ENCODE data around the gene CDH24. TPM values are rescaled to one million over a fixed set of nuclear protein-coding genes. Genes with fewer than 3 reads are reported as not detected.

Gene CDH24
- total RNA-seq, 1 donor from 2014 or later = 5.9 TPM

GRCh38 chr14:23093104-23093503, 35.8 kb upstream of the CDH24 start:
- no peak overlapping the region for H3K4me3 ChIP-seq (ENCODE audit: low read depth, low read length)
- H3K36me3 ChIP-seq (ENCODE audit: control insufficient read depth, insufficient read depth, low read length) = peaks cover 1% of the 10 kb centered on the region

GRCh38 chr14:23091294-23092225, 34.2 kb upstream of the CDH24 start:
- no peak for TF ChIP-seq CTCF (IDR thresholded peaks at IDR 0.05; ENCODE audit: insufficient read depth, low read length, poor library complexity, severe bottlenecking)
- Histone ChIP-seq H3K27me3 (ENCODE audit: control insufficient read depth, insufficient read depth, low read length) (no peaks in the 10 kb centered on the region), H3K4me3 (ENCODE audit: low read depth, low read length) (no peak overlapping the region), H3K36me3 (ENCODE audit: control insufficient read depth, insufficient read depth, low read length) (peaks cover 1% of the 10 kb centered on the region)
- no peak for DNase-seq (ENCODE audit: low read depth)

More at GRCh38 chr14:23093104-23093503, 35.8 kb upstream of the CDH24 start:
- no peak for TF ChIP-seq CTCF (IDR thresholded peaks at IDR 0.05; ENCODE audit: insufficient read depth, low read length, poor library complexity, severe bottlenecking)
- no peak for DNase-seq (ENCODE audit: low read depth)
- H3K27me3 ChIP-seq (ENCODE audit: control insufficient read depth, insufficient read depth, low read length) = no peaks in the 10 kb centered on the region

GRCh38 chr14:23090254-23090636, 32.9 kb upstream of the CDH24 start:
- no peak for DNase-seq (ENCODE audit: low read depth)
- Histone ChIP-seq H3K27me3 (ENCODE audit: control insufficient read depth, insufficient read depth, low read length) (no peaks in the 10 kb centered on the region), H3K36me3 (ENCODE audit: control insufficient read depth, insufficient read depth, low read length) (peaks cover 1% of the 10 kb centered on the region), H3K4me3 (ENCODE audit: low read depth, low read length) (no peak overlapping the region)
- TF ChIP-seq CTCF (IDR thresholded peaks at IDR 0.05; ENCODE audit: insufficient read depth, low read length, poor library complexity, severe bottlenecking) = no peak

- peaks cover 1% of the 10 kb centered on the region for H3K36me3 ChIP-seq (ENCODE audit: control insufficient read depth, insufficient read depth, low read length)
Observed at GRCh38 chr14:23089498-23090253, 32.4 kb upstream of the CDH24 start.

GRCh38 chr14:23086565-23086964, 29.2 kb upstream of the CDH24 start:
- Histone ChIP-seq H3K4me3 (ENCODE audit: low read depth, low read length) (no peak overlapping the region), H3K27me3 (ENCODE audit: control insufficient read depth, insufficient read depth, low read length) (no peaks in the 10 kb centered on the region), H3K36me3 (ENCODE audit: control insufficient read depth, insufficient read depth, low read length) (peaks cover 1% of the 10 kb centered on the region)
- TF ChIP-seq CTCF (IDR thresholded peaks at IDR 0.05; ENCODE audit: insufficient read depth, low read length, poor library complexity, severe bottlenecking) = no peak
- DNase-seq (ENCODE audit: low read depth) = no peak

More at GRCh38 chr14:23089498-23090253, 32.4 kb upstream of the CDH24 start:
- TF ChIP-seq CTCF (IDR thresholded peaks at IDR 0.05; ENCODE audit: insufficient read depth, low read length, poor library complexity, severe bottlenecking) = no peak
- H3K27me3 ChIP-seq (ENCODE audit: control insufficient read depth, insufficient read depth, low read length) = no peaks in the 10 kb centered on the region
- no peak overlapping the region for H3K4me3 ChIP-seq (ENCODE audit: low read depth, low read length)
- no peak for DNase-seq (ENCODE audit: low read depth)
